ENCODE data around the gene PRKAB1. TPM values are rescaled to one million over a fixed set of nuclear protein-coding genes. Genes with fewer than 3 reads are reported as not detected.

Gene PRKAB1
- polyA plus RNA-seq, 10 donors, result 18.0 to 28.2 (median 23.5) TPM

DNA sequence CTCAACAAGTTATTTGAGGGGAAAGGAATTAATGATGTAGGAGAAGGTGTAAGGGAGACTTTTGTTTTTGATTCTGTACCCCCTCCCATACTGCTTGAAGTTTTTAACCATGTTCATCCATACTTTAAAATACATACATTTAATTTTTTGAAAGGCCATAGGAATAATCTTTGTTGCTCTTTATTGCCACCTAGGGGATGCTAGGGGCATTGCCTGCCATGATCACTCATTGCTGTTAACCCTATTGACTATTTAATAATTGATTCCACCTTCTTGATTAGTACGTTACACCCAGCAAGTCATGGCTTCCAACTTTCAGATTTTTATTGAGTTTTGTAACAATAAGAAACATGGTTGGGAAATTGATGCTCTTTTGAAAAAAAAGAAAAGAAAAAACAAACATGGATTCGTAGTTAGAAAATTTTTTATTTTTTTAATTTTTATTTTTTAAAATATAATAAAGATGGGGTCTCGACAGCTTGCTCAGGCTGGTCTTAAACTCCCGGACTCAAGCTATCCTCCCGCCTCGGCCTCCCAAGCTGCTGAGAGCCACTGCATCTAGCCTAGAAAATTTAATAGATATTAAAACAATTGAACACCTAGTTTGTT, 8.5 kb upstream of the PRKAB1 start:
- peak in 1 of 3 donors; percentile 48 for DNase-seq

DNA sequence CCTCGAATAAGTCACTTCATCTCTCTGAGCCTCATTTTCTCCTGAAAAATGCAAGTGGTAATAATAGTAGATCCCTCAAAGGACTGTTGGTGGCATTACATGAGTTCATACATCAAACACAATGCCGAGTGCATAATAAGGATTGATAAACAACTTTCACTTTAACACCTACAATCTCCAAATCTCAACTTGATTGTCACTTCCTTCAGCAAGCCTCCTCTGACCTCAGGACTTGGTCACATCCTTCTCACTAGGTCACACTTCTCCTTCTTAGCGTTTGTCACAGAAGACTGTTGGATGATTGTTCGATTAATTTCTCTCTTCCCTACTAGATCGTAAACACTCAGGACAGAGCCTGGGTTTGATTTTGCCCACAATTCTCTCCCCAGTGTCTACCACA, 7.9 kb upstream of the PRKAB1 start:
- no peak for DNase-seq

DNA sequence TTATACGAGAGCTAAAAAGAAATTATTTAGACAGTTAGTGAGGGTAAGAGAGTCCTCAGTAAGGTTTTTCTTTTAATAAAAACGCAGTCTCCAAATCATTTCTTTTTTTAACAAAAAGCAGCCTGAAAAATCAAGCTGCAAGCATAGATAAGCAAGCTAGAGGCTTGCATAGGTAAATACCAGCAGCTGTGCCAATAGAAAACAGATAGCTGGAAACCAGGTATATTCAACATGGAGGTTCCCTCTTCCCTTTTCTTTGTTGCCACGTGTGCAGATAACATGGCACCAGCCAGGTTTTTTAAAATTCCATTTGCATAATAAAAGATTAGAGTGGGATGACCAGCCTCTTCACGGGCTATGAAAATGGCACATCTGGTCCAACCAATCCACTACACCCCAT, 6.1 kb upstream of the PRKAB1 start:
- no peak for DNase-seq

DNA sequence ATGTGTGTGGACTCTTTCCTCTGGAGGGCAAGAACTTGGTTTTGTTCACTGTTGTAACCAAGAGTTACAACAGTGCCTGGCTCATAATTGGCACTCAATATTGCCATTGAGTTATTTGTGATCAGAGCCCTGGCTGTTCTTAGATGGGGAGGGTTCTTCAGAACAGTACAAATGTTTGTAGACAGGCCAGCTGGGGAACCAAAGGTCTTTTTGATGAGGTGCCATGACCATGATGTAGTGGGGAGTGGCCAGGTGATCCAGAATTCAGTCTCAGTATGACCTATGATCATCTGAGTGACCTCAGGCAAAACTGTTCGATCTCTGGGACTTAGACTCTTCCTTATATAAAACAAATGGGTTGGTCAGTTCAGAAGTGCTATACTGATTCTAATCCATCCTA, 3.3 kb upstream of the PRKAB1 start:
- DNase-seq, result no peak

DNA sequence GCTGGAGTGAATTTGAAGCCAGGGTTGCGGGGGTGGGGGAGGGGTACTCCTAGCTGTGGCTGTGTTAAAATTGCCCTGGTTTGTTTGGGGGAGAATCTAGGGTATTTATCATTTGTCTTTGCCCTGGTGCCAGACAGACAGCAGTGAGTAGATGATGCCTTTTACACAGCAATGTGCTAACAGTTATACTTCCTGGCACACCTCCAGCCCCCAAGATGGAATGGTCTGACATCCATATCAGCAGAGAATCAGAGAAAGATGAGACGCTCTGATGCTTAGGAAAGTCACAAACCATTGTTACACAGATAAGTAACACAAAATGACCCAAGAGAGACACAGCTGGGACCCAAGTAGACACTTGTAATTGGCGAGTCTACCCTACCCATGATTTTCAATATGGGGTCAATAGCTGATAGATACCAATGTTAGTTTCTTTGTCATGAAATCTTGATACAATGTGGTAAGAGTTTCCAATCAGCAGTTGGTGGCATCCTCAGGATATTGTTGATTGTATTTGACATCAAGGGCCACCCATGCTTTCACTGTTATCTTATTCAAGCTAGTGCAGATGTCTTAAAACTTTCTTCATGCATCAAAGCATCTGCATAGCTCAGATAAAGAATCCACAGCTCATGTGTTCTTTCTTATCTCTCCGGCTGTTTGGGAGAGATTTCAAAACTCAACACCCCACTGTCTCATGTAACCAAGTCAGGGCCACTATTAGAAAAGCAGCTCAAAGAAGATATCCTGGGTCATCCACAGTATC, 2.6 kb upstream of the PRKAB1 start:
- DNase-seq, result no peak

DNA sequence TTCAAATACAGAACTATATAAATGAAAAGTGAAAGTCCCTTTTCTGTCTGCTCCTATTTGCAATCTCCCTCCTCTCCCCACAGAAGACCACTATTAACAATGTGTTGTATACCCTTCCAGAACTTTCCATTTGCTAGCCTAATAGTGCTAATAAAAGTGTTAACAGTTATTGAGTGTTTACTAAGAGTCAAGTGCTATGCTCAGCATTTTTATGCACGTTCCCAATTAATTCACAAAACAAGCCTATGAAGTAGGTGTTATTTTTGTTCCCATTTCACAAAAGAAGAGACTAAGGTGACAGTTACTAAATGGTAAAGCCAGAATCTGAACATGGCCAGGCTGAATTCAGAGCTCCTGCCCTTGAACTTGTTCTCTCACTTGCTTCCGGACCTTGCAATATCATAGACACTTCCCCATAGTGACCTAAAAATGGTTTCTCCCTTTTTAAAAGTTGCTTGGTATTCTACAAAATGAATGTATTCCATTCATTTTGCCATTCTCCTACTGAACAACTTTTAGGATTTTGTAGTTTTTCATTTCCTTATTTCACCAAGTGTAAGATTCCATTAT, 1.6 kb upstream of the PRKAB1 start:
- no peak for DNase-seq

DNA sequence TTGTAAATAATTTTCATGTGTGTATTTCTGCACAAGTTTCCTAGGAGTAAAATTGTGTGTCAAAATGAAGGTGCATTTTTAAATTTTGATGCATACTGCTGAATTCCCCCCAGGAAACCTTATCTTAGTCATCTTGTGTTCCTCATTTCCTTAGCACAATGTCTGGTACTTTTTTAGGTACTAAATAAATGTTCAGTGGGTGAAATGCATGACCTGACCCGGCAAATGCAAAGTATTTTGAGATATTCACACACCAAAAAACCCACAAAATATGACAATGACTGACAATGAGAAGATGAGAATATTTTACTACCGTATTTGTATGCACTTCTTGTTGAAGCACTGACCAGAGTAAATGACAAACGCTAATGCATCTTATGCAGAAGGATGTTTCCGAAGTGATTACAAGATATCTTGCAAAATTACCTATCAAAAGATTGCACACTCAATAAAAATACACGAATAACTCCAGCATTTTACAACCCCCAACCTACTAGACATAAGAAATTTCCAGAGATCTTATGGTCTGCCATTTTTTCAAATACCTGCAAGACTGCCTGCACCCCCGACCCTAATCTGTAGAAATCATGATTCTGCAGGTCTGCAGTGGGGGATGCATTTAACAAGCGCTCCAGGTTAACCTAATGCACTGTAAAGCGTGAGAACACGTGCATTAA, 895 bp upstream of the PRKAB1 start:
- no peak for DNase-seq

DNA sequence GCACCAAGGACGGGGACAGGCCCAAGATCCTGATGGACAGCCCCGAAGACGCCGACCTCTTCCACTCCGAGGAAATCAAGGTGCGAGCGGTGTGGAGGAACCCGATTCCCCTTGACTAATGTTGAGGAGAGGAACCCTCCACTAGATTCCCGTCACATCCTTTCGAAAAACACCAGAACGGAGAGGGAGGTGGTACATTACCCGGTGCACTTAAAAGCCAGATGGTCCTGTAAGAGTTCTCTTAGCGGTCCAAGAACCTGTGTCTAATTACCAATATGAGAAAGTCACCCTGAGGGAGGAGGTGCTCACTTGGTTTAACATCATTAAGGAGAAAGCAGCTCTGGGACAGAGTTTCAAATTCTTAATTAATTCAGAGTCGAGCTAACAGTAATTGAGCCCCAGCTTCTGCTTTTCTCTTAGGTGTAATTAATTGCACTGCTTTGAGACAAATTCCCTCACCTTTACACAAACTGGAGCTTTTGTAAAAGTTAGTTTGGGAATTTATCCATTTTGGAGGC, 450 bp downstream of the PRKAB1 start:
- no peak for DNase-seq

DNA sequence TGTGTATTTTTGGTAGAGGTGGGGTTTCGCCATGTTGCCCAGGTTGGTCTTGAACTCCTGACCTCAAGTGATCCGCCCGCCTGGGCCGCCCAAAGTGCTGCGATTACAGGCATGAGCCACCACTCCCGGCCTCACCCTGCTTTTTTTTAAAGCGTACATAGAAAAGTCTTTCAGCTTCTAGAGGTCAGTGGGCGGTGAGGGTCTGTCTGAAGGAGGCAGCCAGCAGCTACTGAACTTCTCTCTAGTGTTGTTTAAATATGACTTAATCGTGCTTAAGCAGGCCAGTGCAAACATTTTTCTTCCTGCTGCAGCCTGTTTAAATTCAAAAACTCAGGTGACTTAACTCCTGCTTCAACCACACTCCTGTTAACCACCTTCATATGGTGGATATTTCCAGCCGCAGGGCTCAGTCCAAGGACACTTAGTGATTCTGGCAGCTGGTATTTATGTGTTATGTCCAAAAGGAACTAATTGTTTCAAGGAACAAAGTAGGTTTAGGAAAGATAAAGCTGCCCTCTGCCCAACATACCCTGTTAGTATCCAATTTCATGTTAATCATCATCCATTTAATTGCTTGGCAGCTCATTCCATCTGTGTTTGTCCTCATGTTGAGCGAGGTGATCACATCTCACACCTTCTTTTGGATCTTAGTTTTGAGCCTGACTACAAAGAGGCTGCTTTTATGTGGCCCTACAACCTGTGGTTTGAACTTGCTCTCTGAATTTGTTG, 2.0 kb downstream of the PRKAB1 start:
- DNase-seq, result no peak

DNA sequence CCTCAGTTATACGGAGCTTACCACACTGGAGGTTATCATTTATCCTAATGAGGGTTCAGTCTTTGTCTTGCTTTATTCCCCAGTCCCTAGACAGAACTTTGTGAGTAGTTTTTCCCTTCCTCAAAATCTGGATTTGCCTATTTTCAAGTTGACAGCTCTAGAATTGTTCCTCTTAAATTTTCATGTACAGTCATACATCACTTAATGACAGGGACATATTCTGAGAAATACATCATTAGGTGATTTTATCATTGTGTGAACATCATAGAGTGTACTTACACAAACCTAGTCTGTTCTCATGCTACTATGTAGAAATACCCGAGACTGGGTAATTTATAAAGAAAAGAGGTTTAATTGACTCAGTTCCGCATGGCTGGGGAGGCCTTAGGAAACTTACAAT, 3.1 kb downstream of the PRKAB1 start:
- no peak for DNase-seq

DNA sequence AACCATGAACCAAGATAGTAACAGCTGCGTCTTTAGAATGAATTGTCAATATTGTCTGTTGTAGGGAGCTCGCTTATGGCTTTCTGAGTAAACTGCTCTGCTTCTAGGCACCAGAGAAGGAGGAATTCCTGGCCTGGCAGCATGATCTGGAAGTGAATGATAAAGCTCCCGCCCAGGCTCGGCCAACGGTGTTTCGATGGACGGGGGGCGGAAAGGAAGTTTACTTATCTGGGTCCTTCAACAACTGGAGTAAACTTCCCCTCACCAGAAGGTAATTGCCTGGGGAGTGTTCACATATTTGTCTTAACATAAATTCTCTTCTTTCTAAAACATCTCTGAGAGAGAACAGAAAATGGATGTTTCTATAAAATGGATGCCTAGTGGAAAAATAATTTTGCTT, 4.3 kb downstream of the PRKAB1 start:
- no peak for DNase-seq

DNA sequence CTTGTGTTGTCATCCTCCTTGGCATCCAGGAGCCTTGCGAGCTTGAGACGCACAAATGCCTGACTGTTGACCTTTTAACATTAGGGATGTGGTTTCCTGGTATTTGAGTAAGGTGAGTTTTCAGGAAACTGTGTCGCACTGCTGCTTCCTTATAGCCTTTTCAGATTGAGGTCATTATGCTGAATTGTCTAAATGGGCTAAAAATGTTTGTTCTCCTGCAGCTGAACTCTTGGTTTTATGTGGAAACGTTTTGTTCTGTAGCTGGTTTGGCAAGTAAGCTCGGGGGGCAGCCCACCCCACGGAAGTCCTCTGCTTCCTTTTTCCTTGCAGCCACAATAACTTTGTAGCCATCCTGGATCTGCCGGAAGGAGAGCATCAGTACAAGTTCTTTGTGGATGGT, 5.7 kb downstream of the PRKAB1 start:
- DNase-seq, result peak in 1 of 3 donors; percentile 36

DNA sequence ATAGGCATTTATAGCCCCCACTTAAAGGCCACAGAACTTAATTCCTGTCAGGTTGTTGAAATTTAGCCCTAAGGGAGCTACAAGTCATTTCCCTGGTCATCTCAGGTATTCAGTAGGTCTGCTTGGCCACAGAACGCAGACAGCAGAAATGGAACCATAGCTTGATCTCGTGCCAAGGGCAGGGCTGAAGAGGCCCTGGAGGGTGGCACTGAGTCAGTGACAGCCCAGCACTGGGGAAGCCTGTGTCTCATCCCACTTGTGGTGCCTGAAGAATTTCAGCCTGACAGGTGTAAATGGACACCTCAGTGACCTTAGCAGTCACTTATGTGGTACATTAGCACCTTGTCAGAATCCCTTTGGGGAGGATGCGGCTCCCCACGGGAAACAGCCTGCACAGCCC, 6.6 kb downstream of the PRKAB1 start:
- DNase-seq, result no peak

DNA sequence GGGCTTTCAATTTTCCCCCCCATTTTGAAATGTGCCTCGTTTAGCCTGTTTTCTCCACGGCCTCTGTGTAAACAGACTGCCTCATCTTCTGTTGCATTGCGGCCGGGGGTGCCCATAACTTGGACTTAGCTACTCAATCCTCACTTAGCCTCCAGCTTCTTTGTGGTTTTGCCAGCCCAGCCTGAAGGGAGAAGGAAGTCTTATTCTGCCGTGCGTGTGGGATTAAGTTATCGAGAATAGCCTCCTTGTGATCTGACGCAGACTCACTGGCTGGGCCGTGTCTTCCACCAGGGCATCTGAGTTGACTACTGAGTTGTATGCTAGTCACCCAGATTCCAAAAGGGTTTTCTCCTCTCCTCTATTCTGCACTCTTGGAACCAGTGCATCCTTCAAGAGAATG, 8.1 kb downstream of the PRKAB1 start:
- no peak for DNase-seq

DNA sequence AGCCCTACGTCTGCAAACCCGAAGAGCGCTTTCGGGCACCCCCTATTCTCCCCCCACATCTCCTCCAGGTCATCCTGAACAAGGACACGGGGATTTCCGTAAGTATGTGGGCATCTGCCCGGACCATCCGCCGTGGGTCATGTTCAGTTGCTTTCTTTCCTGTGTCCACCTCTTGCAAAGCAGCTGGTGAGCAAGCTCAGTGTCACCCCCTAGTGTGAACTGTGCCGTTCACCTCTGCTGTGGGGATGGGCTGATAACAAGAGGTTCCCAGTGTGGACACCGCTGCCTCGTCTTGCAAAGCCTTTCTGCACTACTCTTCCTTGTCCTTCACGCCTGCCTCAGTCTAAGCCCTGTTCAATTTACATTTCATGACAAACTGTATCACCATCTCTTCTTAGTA, 8.6 kb downstream of the PRKAB1 start:
- no peak for DNase-seq

DNA sequence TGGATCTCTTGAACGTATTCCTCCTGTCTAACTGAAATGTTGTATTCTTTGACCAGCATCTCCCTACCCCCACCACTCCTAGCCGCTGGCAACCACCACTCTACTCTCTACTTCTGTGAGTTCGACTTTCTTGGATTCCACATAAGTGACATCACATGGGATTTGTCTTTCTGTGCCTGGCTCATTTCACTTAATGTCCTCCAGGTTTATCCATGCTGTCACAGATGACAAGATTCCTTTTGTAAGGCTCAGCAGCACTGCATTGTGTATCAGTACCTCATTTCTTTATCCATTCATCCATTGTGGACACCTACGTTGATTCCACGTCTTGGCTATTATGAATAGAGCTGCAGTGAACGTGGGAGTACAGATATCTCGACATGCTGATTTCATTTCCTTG, 10.5 kb downstream of the PRKAB1 start:
- no peak for DNase-seq

DNA sequence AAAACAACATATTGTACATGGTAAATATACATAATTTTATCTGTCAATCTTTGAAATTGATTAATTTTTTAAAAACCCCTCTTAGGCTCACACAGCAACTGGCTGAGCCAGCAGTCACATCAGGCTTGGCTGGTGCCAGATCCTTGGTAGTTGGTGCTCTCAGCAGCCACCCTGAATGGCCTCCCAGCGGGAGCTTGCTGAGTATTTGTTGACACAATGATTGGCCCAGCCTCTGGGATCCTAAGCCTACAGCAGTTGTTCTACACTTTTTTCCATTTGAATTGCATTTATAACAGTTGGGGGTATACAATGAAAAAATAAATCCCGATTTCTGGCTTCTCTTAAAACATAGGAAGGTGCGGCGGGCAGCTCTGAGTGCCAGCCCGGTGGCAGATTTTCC, 11.1 kb downstream of the PRKAB1 start:
- DNase-seq, result no peak

DNA sequence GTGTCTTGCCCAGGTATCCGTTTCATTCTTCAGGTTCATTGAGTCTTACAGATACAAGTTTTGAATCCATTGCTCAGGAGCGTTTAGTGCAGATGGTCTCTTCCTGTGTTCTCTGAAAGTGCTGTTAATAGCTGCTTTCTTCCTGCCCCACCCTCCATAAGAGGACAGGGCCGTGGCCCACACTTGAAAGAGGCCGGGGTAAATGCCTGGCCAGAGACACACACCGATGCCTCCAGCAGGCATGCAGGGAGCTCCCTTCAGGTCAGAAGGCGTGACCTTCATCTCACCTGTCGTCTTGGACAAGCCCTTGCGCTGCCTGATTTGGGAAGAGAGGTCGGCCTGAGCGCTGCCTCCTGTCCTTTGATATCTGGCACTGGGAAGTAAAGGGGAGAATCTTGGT, 11.6 kb downstream of the PRKAB1 start:
- no peak for DNase-seq

DNA sequence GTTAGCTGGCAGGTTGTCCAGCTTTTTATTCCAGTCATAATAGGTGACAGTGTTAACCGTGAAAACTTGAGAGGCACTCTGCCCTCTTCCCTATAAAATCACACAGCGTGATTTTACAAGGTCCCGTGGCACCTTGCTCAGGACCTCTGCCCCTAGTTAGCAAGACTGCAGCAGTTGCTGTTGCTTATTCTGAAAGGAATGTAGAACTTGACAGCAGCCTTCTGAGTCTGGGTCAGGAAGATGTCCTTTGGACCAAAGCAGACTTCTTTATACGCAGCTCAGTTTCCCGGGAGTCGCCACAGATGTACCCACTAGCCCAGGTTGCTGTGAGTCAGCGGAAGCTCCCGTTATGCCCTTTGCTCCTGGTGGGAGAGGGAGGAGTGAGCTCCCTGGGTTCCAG, 13.2 kb downstream of the PRKAB1 start:
- DNase-seq, result no peak

DNA sequence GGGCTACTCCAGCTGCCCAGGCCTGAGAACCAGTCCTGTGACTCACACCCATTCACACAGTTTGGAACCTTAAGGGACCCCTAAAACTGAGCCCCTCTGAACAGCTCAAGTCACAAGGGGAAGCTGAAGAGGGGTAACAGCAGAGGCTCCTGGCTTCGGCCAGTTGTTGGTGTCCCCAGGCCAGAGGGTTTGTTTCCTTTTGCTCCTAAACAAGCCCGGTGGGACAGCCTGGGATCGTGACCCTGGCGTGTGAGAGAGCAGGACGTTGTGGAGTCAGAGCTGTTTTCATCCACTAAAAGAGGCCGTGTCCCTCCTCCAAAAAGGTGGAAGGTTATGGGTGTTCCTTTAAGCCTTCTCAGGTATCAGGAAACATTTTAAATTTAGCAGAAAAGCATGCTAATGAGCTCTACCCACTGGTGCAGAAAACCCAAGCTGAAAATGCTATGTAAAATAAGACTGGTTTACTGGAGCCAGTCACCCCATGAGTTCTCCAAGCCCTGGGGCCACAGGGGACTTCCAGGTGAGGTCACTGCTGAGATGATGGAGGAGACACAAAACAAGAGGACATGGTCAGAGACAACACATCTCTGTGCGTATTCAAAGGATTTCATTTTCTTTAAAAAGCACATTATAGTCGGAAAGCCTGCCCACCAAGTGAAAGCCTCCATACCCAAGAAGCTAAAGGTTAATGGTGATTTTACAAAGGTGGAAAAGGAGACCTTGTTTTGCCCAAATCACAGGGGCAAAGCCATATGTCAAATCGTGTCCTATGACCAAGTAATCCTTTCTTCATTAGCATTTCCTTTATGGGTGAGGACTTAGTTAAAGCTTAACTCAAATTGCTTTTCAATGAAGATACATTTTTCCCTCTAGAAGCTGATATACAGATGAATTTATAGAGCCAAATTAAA, 14.1 kb downstream of the PRKAB1 start:
- DNase-seq, result no peak
